ENCODE measurements around the gene CASQ2.

GRCh38 chr1:115805597-115805996 lies 37.1 kb upstream of the CASQ2 start:
- TF ChIP-seq, protein P1, sequence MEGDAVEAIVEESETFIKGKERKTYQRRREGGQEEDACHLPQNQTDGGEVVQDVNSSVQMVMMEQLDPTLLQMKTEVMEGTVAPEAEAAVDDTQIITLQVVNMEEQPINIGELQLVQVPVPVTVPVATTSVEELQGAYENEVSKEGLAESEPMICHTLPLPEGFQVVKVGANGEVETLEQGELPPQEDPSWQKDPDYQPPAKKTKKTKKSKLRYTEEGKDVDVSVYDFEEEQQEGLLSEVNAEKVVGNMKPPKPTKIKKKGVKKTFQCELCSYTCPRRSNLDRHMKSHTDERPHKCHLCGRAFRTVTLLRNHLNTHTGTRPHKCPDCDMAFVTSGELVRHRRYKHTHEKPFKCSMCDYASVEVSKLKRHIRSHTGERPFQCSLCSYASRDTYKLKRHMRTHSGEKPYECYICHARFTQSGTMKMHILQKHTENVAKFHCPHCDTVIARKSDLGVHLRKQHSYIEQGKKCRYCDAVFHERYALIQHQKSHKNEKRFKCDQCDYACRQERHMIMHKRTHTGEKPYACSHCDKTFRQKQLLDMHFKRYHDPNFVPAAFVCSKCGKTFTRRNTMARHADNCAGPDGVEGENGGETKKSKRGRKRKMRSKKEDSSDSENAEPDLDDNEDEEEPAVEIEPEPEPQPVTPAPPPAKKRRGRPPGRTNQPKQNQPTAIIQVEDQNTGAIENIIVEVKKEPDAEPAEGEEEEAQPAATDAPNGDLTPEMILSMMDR (IDR thresholded peaks at IDR 0.05): no peak
- no peak for TF ChIP-seq ZFX (IDR thresholded peaks at IDR 0.05; ENCODE audit: borderline replicate concordance)
